ENCODE data around the gene PARP6. TPM values are rescaled to one million over a fixed set of nuclear protein-coding genes. Genes with fewer than 3 reads are reported as not detected.

The PARP6 gene
- total RNA-seq, 3 donors from 2014 or later, result 32.9 to 89.3 (median 61.4) TPM

GRCh38 chr15:72304596-72304995, 32.2 kb upstream of the PARP6 start:
- intact Hi-C loops (cut with DNase I, micrococcal nuclease), result no loop called here
- no peak overlapping the region for H3K4me3 ChIP-seq
- H3K9me3 ChIP-seq, result no peaks in the 10 kb centered on the region
- no peaks in the 10 kb centered on the region for H3K36me3 ChIP-seq (ENCODE audit: low read depth)
- no peak for TF ChIP-seq CTCF (IDR thresholded peaks at IDR 0.05)
- DNase-seq (no peak), ATAC-seq (no peak)
- H3K4me1 ChIP-seq (ENCODE audit: low read depth), result no peaks in the 10 kb centered on the region

- no peak for TF ChIP-seq CTCF (IDR thresholded peaks at IDR 0.05)
- H3K4me3 ChIP-seq, result no peak overlapping the region
- H3K4me1 ChIP-seq (ENCODE audit: low read depth), result no peaks in the 10 kb centered on the region
- H3K9me3 ChIP-seq, result no peaks in the 10 kb centered on the region
- ATAC-seq (no peak), DNase-seq (no peak)
- no peaks in the 10 kb centered on the region for H3K36me3 ChIP-seq (ENCODE audit: low read depth)
- intact Hi-C loops (cut with DNase I, micrococcal nuclease), result no loop called here
Measured at GRCh38 chr15:72302955-72303354, 30.6 kb upstream of the PARP6 start.

DNA sequence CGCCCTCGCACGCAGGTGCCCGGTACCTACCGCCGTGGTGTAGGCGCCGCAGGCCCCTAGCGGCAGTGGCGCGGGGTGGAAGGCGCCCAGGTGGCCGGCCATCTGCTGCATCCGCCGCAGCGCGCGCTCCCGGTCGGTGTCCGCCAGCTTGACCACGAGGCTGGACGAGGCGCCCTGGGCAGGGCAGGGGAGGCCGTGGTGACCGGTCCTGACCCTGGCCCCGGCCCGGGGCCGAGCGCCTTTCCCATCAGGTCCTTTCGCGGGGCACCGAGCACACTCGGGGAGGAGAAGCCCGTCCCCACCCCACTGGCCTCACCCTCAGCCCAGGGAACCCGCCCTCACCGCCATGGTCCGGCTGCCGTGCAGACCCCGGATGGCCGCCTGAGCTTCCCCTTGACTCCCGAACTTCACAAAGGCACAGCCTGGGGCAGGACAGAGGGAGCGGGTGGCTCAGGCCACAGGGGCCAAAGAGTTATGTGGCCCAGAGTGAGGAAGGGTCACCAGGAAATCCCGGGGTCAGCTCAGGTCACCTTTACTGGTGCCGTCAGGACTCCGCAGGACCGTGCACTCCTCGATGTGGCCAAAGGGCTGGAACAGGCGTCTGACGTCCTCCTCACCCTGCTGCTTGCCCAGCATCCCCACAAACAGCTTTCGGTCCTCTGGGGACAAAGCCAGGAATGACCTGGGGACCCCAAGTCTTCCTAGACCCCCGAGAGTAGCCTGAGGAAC, 17.4 kb upstream of the PARP6 start:
- TF ChIP-seq CTCF (IDR thresholded peaks at IDR 0.05), result no peak
- DNase-seq (no peak), ATAC-seq (no peak)
- H3K36me3 ChIP-seq (ENCODE audit: low read depth), result no peaks in the 10 kb centered on the region
- H3K9me3 ChIP-seq, result no peaks in the 10 kb centered on the region
- no peaks in the 10 kb centered on the region for H3K4me1 ChIP-seq (ENCODE audit: low read depth)
- no peak overlapping the region for H3K4me3 ChIP-seq
- intact Hi-C loops (cut with DNase I, micrococcal nuclease), result no loop called here

DNA sequence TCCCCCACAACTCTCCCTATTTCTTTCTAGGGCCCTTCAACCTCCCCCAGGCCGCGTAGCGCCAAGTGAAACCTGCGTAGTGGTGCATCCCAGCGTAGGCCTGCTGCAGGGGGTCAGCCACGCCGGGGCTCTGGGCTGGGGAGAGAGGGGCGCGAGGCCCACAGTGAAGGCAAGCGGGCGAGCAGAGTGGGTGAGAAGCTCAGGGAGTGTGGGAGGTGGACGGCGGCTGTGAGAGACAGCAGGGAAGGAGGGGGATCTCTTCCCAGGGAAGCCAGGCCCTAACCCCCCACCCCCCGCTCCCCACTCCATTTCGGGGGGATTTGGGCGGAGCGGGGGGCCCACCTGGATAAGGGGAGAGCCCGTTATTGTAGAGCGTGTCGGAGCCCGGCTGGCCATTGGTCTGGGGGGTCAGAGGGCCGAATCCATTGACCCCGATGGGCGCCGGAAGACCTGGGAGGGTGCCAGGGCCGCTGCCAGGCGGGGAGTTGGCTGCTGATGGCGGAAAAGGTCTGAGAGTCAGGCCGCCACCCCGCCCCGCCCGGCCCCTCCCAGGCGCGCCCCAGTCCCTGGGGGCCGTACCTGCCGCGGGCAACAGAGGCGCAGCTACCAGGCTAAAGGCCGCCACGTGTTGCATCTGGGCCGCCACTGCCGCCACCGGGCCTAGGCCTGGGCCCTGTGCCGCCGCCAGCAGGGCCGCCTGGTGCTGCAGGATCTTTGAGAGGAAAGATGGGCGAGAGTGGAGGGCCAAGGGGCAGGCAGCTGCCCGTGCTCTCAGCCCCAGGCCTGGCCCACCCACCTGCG, 16.6 kb upstream of the PARP6 start:
- no peaks in the 10 kb centered on the region for H3K9me3 ChIP-seq
- ATAC-seq (no peak), DNase-seq (no peak)
- H3K4me3 ChIP-seq, result no peak overlapping the region
- intact Hi-C loops (cut with DNase I, micrococcal nuclease), result no loop called here
- no peaks in the 10 kb centered on the region for H3K4me1 ChIP-seq (ENCODE audit: low read depth)
- TF ChIP-seq CTCF (IDR thresholded peaks at IDR 0.05), result no peak
- no peaks in the 10 kb centered on the region for H3K36me3 ChIP-seq (ENCODE audit: low read depth)

GRCh38 chr15:72285927-72286516, 13.7 kb upstream of the PARP6 start:
- no peak overlapping the region for H3K4me3 ChIP-seq
- H3K9me3 ChIP-seq, result no peaks in the 10 kb centered on the region
- H3K4me1 ChIP-seq (ENCODE audit: low read depth), result no peaks in the 10 kb centered on the region
- no peaks in the 10 kb centered on the region for H3K36me3 ChIP-seq (ENCODE audit: low read depth)
- intact Hi-C loops (cut with DNase I, micrococcal nuclease), result no loop called here
- peak; percentile 50 for TF ChIP-seq CTCF (IDR thresholded peaks at IDR 0.05)
- DNase-seq (peak in 2 of 3 donors; percentile 43 to 54), ATAC-seq (peak; percentile 81)
